Glutamatergic neuron (in vitro differentiated cells): ENCODE data around the gene VASH1. TPM values are rescaled to one million over a fixed set of nuclear protein-coding genes. Genes with fewer than 3 reads are reported as not detected.

Source experiments
- DNase-seq: peaks from one replicate; pipeline ENCODE4 v3.0.0; 2022
- H3K27ac Mint-ChIP-seq: one replicate; pipeline ENCODE4 v1.8.0; 2020; ENCODE audit warnings: mild to moderate bottlenecking, mixed read lengths, inconsistent platforms; ENCODE audit not compliant: unreplicated experiment
- H3K27me3 Mint-ChIP-seq: one replicate; pipeline ENCODE4 v1.8.0; 2020; ENCODE audit warnings: mild to moderate bottlenecking, moderate library complexity, mixed read lengths, inconsistent platforms; ENCODE audit not compliant: unreplicated experiment
- H3K36me3 Mint-ChIP-seq: one replicate; pipeline ENCODE4 v1.8.0; 2020; ENCODE audit warnings: mild to moderate bottlenecking, mixed read lengths, inconsistent platforms; ENCODE audit not compliant: unreplicated experiment
- H3K4me1 Mint-ChIP-seq: one replicate; pipeline ENCODE4 v1.8.0; 2020; ENCODE audit warnings: mild to moderate bottlenecking, low read depth, mixed read lengths, inconsistent platforms; ENCODE audit not compliant: unreplicated experiment
- H3K4me3 Mint-ChIP-seq: one replicate; pipeline ENCODE4 v1.8.0; 2020; ENCODE audit warnings: mild to moderate bottlenecking, mixed read lengths, inconsistent platforms; ENCODE audit not compliant: unreplicated experiment
- H3K9me3 Mint-ChIP-seq: one replicate; pipeline ENCODE4 v1.8.0; 2020; ENCODE audit warnings: mild to moderate bottlenecking, moderate library complexity, mixed read lengths, inconsistent platforms; ENCODE audit not compliant: unreplicated experiment
- total RNA-seq: library from RNA; stranded (reverse); fragmentation: NEBNext Ultra II Directional; extraction: Animal tissue kit (Norgen Biotek cat#: 25700); gene quantifications from one replicate; pipeline ENCODE4 v1.2.1, GENCODE V29; 2021; ENCODE audit not compliant: unreplicated experiment
- TF ChIP-seq, protein P1 (sequence below): fragments of 200-600 bp; sonication (generic); IDR thresholded peaks from one replicate; pipeline ENCODE4 v1.5.0; 2021; ENCODE audit not compliant: partially characterized antibody, unreplicated experiment

VASH1 gene
- total RNA-seq, 1 donor from 2014 or later: 149 TPM

DNA sequence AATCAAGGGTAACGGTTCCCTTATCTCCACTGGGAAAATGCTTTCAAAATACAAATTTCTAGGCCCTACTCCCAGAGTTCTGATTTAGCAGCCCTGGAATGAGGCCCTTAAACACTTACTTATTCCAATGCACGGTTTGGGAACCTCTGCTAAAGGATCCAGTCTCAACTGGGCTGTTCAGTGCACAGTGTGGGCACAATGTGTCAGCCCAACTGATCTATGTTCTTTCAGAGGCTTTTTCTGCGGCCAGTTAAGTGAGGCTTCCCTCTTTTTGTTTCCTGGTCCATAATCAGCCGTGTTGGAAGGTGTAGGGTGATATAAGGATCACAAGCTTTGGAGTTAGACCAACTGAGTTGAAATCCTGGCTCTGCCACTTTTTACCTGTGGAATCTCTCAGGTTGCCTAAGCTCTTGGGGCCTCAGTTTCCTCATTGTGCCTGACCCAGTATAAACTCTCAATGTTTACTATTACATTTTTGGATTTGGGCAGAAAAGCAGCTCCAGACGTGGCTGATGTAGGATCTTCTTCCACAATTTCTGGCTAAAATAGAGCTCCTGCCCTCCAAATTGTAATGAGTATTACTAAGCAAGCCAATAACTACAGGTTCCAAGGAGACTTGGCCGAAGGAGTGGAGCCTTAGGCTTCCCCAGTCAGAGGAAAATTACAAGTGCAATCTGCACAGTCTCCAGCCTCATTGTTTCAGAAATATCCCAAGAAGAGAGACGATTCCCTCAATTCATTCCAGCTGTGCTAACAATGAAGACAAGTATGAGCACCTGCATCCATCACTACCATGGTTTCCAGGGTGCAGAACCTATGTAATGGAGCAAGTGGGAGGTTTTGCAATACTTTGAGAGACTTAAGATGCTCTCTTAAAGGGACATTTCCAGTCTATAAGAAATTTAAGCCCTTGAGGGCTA lies 53.7 kb downstream of the VASH1 start:
- peaks cover 12% of the 10 kb centered on the region for H3K4me1 Mint-ChIP-seq
- H3K4me3 Mint-ChIP-seq: no peak overlapping the region
- H3K36me3 Mint-ChIP-seq: no peaks in the 10 kb centered on the region
- H3K27me3 Mint-ChIP-seq: peaks cover 7% of the 10 kb centered on the region
- no peak overlapping the region for H3K27ac Mint-ChIP-seq
- TF ChIP-seq, protein P1, sequence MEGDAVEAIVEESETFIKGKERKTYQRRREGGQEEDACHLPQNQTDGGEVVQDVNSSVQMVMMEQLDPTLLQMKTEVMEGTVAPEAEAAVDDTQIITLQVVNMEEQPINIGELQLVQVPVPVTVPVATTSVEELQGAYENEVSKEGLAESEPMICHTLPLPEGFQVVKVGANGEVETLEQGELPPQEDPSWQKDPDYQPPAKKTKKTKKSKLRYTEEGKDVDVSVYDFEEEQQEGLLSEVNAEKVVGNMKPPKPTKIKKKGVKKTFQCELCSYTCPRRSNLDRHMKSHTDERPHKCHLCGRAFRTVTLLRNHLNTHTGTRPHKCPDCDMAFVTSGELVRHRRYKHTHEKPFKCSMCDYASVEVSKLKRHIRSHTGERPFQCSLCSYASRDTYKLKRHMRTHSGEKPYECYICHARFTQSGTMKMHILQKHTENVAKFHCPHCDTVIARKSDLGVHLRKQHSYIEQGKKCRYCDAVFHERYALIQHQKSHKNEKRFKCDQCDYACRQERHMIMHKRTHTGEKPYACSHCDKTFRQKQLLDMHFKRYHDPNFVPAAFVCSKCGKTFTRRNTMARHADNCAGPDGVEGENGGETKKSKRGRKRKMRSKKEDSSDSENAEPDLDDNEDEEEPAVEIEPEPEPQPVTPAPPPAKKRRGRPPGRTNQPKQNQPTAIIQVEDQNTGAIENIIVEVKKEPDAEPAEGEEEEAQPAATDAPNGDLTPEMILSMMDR: no peak
- H3K9me3 Mint-ChIP-seq: peaks cover 7% of the 10 kb centered on the region
- DNase-seq: no peak

DNA sequence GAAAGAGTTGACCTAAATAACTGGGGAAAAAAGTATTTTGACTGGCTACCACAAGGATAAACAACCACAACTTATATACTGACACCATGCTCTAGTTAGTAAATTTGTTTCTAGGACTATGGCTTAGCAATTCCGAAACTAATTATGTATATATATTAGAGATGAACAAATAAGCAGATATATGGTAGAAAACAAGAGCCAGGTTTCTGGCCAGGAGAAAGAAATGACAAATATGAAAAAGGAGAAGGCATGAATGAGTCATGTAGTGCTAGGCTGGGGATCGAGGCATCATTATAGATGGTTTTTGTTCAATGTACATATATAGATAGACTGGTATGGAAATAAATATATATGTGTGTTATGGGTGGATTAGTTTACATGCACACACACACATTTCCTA lies 59.4 kb downstream of the VASH1 start:
- DNase-seq: no peak
- H3K36me3 Mint-ChIP-seq: peaks cover 13% of the 10 kb centered on the region
- no peak overlapping the region for H3K4me3 Mint-ChIP-seq
- peaks cover 3% of the 10 kb centered on the region for H3K9me3 Mint-ChIP-seq
- peak overlapping the region; percentile 69 for H3K27ac Mint-ChIP-seq
- TF ChIP-seq, protein P1: no peak
- H3K27me3 Mint-ChIP-seq: peaks cover 4% of the 10 kb centered on the region
- no peaks in the 10 kb centered on the region for H3K4me1 Mint-ChIP-seq

DNA sequence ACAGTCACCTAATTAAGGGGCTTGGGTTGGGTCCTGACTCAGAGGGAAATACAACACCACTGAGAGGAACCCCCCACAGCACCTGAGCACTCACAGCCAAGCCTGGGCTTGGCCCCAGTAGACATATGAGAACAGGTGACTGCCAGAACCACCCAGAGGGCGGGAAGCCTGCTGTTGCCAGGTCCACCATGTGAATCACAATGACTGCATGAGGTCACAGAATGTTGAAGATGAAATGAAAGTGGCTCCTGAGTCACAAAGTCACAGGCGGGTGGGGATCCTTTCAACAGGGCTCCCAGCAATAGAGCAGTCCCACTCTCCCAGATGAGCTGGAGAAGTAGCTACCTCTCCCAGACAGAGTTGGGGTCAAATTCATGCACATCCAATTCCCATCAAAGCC lies 64.9 kb downstream of the VASH1 start, which contains the start of gene LRRC74A:
Gene LRRC74A (plus strand): TSS at position 287 of the 400 bp plus-strand sequence. CDS start 290 bp downstream, outside the sequence.
- peaks cover 4% of the 10 kb centered on the region for H3K27me3 Mint-ChIP-seq

DNA sequence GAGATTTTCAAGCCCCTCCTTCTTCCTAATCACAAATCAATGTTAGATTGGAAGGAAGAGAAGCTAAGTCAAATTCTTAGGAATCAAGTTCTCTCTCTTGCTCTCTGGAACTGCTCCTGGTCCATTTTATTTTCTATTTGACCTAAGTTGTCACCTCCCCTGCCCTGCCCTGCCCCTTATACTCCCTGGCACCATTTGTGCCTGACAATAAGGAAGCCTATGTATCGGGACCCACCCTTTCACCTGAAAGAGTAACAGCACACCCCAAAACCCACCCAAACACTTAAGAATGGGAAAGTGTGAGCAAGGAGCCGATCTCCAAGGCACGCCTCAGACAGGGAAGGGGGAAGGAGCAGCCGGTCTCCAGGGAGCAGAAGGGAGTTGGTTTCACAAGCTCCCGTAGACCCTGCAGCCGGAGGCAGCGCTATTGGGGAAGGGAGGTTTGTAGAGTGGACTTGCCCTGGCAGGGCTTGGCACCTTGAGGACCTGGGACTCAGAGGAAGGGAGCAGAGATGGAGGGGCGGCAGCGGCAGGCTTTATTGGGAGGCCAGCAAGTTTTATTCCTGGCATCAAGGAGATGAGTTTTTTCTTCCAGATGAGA lies 66.5 kb downstream of the VASH1 start:
- DNase-seq: no peak
- H3K27ac Mint-ChIP-seq: peak overlapping the region; percentile 44
- H3K4me1 Mint-ChIP-seq: peaks cover 24% of the 10 kb centered on the region
- peak overlapping the region; percentile 44 for H3K4me3 Mint-ChIP-seq
- H3K36me3 Mint-ChIP-seq: peaks cover 4% of the 10 kb centered on the region
- H3K27me3 Mint-ChIP-seq: peaks cover 4% of the 10 kb centered on the region
- TF ChIP-seq, protein P1: no peak
- H3K9me3 Mint-ChIP-seq: peaks cover 4% of the 10 kb centered on the region

More for the DNA sequence above, 64.9 kb downstream of the VASH1 start, which contains the start of gene LRRC74A:
- H3K9me3 Mint-ChIP-seq: no peaks in the 10 kb centered on the region
- no peak within 1 kb of the TSS for H3K27ac Mint-ChIP-seq
- H3K36me3 Mint-ChIP-seq: peaks cover 4% of the 10 kb centered on the region
- TF ChIP-seq, protein P1: no peak
- DNase-seq: no peak
- H3K4me1 Mint-ChIP-seq: peaks cover 24% of the 10 kb centered on the region
- H3K4me3 Mint-ChIP-seq: no peak within 1 kb of the TSS
